Measurements from ENCODE around the gene KCNAB1. TPM values are rescaled to one million over a fixed set of nuclear protein-coding genes. Genes with fewer than 3 reads are reported as not detected.

The KCNAB1 gene
- total RNA-seq, 2 donors from 2014 or later = not detected

- DNase-seq (ENCODE audit: low spot score in 2 of 2) = no peak
- H3K36me3 Mint-ChIP-seq = no peaks in the 10 kb centered on the region
- H3K9me3 Mint-ChIP-seq = no peaks in the 10 kb centered on the region
- H3K27ac Mint-ChIP-seq = no peak overlapping the region
- ATAC-seq = no peak
Observed at GRCh38 chr3:156407617-156408225, 287.3 kb downstream of the KCNAB1 start.

GRCh38 chr3:156409694-156410093, 289.3 kb downstream of the KCNAB1 start:
- no peak overlapping the region for H3K27ac Mint-ChIP-seq
- ATAC-seq (peak in 1 of 2 donors; percentile 48), DNase-seq (ENCODE audit: low spot score in 2 of 2) (no peak)
- H3K9me3 Mint-ChIP-seq = no peaks in the 10 kb centered on the region
- no peaks in the 10 kb centered on the region for H3K36me3 Mint-ChIP-seq

- H3K9me3 Mint-ChIP-seq = peaks cover 0 to 5% of the 10 kb centered on the region in 2 donors
- no peak overlapping the region for H3K27ac Mint-ChIP-seq
- no peak for DNase-seq (ENCODE audit: low spot score in 2 of 2)
- no peak for ATAC-seq
- no peaks in the 10 kb centered on the region for H3K36me3 Mint-ChIP-seq
Observed at GRCh38 chr3:156412600-156412999, 292.2 kb downstream of the KCNAB1 start.

- ATAC-seq = no peak
Observed at GRCh38 chr3:156413293-156413892, 293.0 kb downstream of the KCNAB1 start.

GRCh38 chr3:156416846-156417558, 296.6 kb downstream of the KCNAB1 start:
- Mint-ChIP-seq H3K9me3 (peaks cover 0 to 5% of the 10 kb centered on the region in 2 donors), H3K27ac (no peak overlapping the region), H3K36me3 (no peaks in the 10 kb centered on the region)
- DNase-seq (ENCODE audit: low spot score in 2 of 2) (no peak), ATAC-seq (no peak)

More at GRCh38 chr3:156413293-156413892, 293.0 kb downstream of the KCNAB1 start:
- H3K36me3 Mint-ChIP-seq = no peaks in the 10 kb centered on the region
- DNase-seq (ENCODE audit: low spot score in 2 of 2) = no peak
- H3K9me3 Mint-ChIP-seq = peaks cover 0 to 5% of the 10 kb centered on the region in 2 donors
- no peak overlapping the region for H3K27ac Mint-ChIP-seq

- no peaks in the 10 kb centered on the region for H3K36me3 Mint-ChIP-seq
- DNase-seq (ENCODE audit: low spot score in 2 of 2) (no peak), ATAC-seq (no peak)
- peaks cover 0 to 5% of the 10 kb centered on the region in 2 donors for H3K9me3 Mint-ChIP-seq
- H3K27ac Mint-ChIP-seq = no peak overlapping the region
Observed at GRCh38 chr3:156417559-156418132, 297.3 kb downstream of the KCNAB1 start.

- Mint-ChIP-seq H3K9me3 (peaks cover 0 to 5% of the 10 kb centered on the region in 2 donors), H3K27ac (no peak overlapping the region), H3K36me3 (no peaks in the 10 kb centered on the region)
- no peak for ATAC-seq
- DNase-seq (ENCODE audit: low spot score in 2 of 2) = no peak
Observed at GRCh38 chr3:156418428-156418827, 298.1 kb downstream of the KCNAB1 start.

- DNase-seq (ENCODE audit: low spot score in 2 of 2) (no peak), ATAC-seq (no peak)
- no peaks in the 10 kb centered on the region for H3K9me3 Mint-ChIP-seq
- H3K27ac Mint-ChIP-seq = no peak overlapping the region
- no peaks in the 10 kb centered on the region for H3K36me3 Mint-ChIP-seq
Observed at GRCh38 chr3:156421534-156421933, 301.2 kb downstream of the KCNAB1 start.

GRCh38 chr3:156424758-156425157, 304.4 kb downstream of the KCNAB1 start:
- Mint-ChIP-seq H3K36me3 (no peaks in the 10 kb centered on the region), H3K9me3 (no peaks in the 10 kb centered on the region), H3K27ac (no peak overlapping the region)
- no peak for ATAC-seq
- DNase-seq (ENCODE audit: low spot score in 2 of 2) = no peak

GRCh38 chr3:156425651-156426050, 305.3 kb downstream of the KCNAB1 start:
- DNase-seq (ENCODE audit: low spot score in 2 of 2) (no peak), ATAC-seq (no peak)
- no peaks in the 10 kb centered on the region for H3K36me3 Mint-ChIP-seq
- no peaks in the 10 kb centered on the region for H3K9me3 Mint-ChIP-seq
- H3K27ac Mint-ChIP-seq = no peak overlapping the region

- Mint-ChIP-seq H3K9me3 (no peaks in the 10 kb centered on the region), H3K36me3 (no peaks in the 10 kb centered on the region), H3K27ac (no peak overlapping the region)
- ATAC-seq (no peak), DNase-seq (ENCODE audit: low spot score in 2 of 2) (no peak)
Observed at GRCh38 chr3:156429125-156429524, 308.7 kb downstream of the KCNAB1 start.

GRCh38 chr3:156431334-156432124, 311.2 kb downstream of the KCNAB1 start:
- no peaks in the 10 kb centered on the region for H3K36me3 Mint-ChIP-seq
- no peaks in the 10 kb centered on the region for H3K9me3 Mint-ChIP-seq
- no peak overlapping the region for H3K27ac Mint-ChIP-seq
- ATAC-seq (no peak), DNase-seq (ENCODE audit: low spot score in 2 of 2) (no peak)

GRCh38 chr3:156432563-156432962, 312.2 kb downstream of the KCNAB1 start:
- Mint-ChIP-seq H3K36me3 (no peaks in the 10 kb centered on the region), H3K27ac (no peak overlapping the region), H3K9me3 (no peaks in the 10 kb centered on the region)
- DNase-seq (ENCODE audit: low spot score in 2 of 2) (no peak), ATAC-seq (peak in 1 of 2 donors; percentile 18)

GRCh38 chr3:156433138-156433537, 312.8 kb downstream of the KCNAB1 start:
- Mint-ChIP-seq H3K9me3 (no peaks in the 10 kb centered on the region), H3K36me3 (no peaks in the 10 kb centered on the region), H3K27ac (peak overlapping the region in 1 of 2 donors; percentile 1)
- DNase-seq (ENCODE audit: low spot score in 2 of 2) (no peak), ATAC-seq (peak in 1 of 2 donors; percentile 80)

- ATAC-seq = peak in 1 of 2 donors; percentile 37
- Mint-ChIP-seq H3K36me3 (no peaks in the 10 kb centered on the region), H3K9me3 (no peaks in the 10 kb centered on the region), H3K27ac (no peak overlapping the region)
- DNase-seq (ENCODE audit: low spot score in 2 of 2) = no peak
Observed at GRCh38 chr3:156433910-156434309, 313.5 kb downstream of the KCNAB1 start.

- Mint-ChIP-seq H3K27ac (no peak overlapping the region), H3K36me3 (no peaks in the 10 kb centered on the region), H3K9me3 (no peaks in the 10 kb centered on the region)
- no peak for DNase-seq (ENCODE audit: low spot score in 2 of 2)
- no peak for ATAC-seq
Observed at GRCh38 chr3:156434921-156435320, 314.5 kb downstream of the KCNAB1 start.

- DNase-seq (ENCODE audit: low spot score in 2 of 2) = no peak
- no peaks in the 10 kb centered on the region for H3K36me3 Mint-ChIP-seq
- ATAC-seq = no peak
- H3K9me3 Mint-ChIP-seq = no peaks in the 10 kb centered on the region
- no peak overlapping the region for H3K27ac Mint-ChIP-seq
Observed at GRCh38 chr3:156443079-156443478, 322.7 kb downstream of the KCNAB1 start.

All from activated naive CD4-positive, alpha-beta T cell treated with anti-CD3 and anti-CD28 coated beads, Interleukin-2, amount 50 U/mL, for 72 hours (primary cell).